Breast epithelium (tissue), 3 donors: Measurements from ENCODE around the gene LSS.

Experiments
- POLR2A ChIP-seq: fragments of 450-650 bp; IDR thresholded peaks from one replicate; pipeline ENCODE4 v1.6.1; 2016; ENCODE audit warnings: antibody characterized with exemption, mild to moderate bottlenecking, moderate library complexity
- TF ChIP-seq, protein P1 (sequence below), 3 donors: fragments of 450-650 bp; IDR thresholded peaks; one replicate each; pipeline ENCODE4 v1.5.1; 2016 to 2017; ENCODE audit warnings: antibody characterized with exemption in 3 of 3, mild to moderate bottlenecking in 3 of 3, moderate library complexity in 3 of 3

DNA sequence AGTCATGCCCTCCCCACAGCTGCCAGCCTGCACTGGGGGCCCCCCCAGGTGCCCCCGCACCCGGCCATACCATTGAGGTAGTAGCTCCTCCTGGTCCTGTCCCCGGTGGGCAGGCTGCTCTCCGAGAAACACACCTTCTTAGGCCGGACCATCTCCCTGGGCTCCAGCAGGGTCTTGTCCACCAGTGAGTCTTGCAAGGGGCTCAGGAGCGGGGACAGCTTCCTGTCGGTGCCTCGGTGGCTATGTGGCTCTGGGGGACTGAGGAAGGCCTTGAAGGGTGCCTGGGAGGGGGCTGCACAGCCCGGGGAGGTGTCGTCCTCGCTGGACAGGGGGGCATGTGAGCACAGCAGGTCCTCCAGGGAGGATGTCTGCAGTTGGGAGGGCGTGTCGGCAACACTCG lies 60.3 kb downstream of the LSS start:
- TF ChIP-seq, protein P1, sequence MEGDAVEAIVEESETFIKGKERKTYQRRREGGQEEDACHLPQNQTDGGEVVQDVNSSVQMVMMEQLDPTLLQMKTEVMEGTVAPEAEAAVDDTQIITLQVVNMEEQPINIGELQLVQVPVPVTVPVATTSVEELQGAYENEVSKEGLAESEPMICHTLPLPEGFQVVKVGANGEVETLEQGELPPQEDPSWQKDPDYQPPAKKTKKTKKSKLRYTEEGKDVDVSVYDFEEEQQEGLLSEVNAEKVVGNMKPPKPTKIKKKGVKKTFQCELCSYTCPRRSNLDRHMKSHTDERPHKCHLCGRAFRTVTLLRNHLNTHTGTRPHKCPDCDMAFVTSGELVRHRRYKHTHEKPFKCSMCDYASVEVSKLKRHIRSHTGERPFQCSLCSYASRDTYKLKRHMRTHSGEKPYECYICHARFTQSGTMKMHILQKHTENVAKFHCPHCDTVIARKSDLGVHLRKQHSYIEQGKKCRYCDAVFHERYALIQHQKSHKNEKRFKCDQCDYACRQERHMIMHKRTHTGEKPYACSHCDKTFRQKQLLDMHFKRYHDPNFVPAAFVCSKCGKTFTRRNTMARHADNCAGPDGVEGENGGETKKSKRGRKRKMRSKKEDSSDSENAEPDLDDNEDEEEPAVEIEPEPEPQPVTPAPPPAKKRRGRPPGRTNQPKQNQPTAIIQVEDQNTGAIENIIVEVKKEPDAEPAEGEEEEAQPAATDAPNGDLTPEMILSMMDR (IDR thresholded peaks at IDR 0.05), result no peak
- no peak for TF ChIP-seq POLR2A
